Femur (tissue), 1 donor: ENCODE results near the gene SLC35B2.
A peak's percentile ranks its signal among the peaks of the same experiment; 100 is the strongest.

Experiments
- DNase-seq: peaks from one replicate; pipeline ENCODE4 v3.0.0-alpha.2; 2017

SLC35B2 gene

DNA sequence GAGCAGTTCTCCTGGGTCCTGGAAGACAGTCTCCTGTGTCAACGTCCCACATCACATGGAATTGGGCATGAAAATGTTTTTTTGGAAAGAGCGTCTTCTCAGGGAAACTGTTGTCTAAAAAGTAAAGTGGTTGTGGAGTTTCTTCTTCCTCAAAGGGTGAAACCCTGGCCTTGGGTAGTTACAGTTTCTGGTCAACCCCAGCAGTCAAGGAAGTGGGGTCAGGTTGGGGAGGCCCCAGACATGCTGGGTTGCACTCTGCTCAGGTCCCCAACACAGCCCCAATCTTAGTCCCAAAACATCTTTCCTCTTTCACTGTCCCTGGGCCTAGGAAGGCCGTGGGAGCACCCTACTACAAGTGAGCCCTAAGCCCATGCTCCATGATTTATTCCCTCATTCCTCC is 9.0 kb upstream of the SLC35B2 start:
- DNase-seq, result no peak

DNA sequence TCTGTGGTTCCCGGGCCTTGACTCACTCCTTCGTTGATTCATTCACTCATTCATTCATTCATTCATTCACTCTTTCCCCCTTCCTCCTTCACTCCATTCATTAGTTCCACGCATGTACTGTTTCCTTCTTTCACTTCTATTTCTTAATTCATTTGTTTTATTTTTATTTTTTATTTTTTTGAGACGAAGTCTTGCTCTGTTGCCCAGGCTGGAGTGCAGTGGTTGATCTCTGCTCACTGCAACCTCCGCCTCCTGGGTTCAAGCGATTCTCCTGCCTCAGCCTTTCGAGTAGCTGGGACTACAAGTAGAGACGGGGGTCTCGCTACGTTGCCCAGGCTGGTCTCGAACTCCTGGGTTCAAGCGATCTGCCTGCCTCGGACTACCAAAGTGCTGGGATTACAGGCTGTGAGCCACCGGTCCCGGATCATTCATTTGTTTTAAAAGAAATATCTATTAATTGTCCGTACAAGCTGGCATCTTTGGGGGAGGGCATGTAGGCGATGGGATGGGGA is 8.4 kb upstream of the SLC35B2 start:
- DNase-seq, result no peak

DNA sequence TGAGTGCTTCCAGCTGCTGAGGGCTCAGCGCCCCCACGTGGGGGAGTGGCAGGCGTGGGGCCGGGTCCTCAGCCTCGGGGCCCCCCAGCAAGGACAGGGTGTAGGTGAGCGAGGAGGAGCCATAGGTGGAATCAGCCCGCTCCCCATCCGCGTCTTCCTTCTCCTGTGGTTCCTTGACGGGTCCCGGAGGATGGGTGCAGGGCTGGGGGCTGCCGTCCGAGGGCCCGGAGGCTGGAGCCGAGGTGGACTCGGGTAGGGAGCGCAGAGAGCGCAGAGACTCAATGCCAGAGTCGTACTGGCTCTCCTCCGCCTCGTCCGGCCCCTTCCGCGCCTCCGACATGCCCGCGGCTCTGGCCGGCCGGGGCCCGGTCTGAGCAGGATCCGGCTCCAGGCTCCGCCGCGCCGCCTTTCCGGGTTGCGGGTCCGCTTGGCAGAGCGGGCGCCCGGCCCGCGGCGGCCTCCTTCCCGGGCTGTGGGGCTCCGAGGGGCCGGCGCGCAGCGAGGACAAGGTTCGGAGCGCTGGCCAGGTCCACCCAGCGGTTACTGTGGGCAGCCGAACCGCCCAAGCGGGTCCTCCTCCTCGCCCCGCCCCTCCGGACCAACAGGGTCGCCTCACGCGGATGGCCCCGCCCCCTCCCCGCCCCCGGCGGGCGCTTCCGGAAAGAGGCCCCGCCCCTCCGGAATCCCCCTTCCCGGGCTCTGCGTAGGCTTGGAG is 7.8 kb upstream of the SLC35B2 start, which contains the start of gene NFKBIE:
Gene NFKBIE (minus strand): TSS at position 545 of the 715 bp plus-strand sequence. CDS start 205 bp downstream, at position 340.
- DNase-seq, result peak; percentile 96

DNA sequence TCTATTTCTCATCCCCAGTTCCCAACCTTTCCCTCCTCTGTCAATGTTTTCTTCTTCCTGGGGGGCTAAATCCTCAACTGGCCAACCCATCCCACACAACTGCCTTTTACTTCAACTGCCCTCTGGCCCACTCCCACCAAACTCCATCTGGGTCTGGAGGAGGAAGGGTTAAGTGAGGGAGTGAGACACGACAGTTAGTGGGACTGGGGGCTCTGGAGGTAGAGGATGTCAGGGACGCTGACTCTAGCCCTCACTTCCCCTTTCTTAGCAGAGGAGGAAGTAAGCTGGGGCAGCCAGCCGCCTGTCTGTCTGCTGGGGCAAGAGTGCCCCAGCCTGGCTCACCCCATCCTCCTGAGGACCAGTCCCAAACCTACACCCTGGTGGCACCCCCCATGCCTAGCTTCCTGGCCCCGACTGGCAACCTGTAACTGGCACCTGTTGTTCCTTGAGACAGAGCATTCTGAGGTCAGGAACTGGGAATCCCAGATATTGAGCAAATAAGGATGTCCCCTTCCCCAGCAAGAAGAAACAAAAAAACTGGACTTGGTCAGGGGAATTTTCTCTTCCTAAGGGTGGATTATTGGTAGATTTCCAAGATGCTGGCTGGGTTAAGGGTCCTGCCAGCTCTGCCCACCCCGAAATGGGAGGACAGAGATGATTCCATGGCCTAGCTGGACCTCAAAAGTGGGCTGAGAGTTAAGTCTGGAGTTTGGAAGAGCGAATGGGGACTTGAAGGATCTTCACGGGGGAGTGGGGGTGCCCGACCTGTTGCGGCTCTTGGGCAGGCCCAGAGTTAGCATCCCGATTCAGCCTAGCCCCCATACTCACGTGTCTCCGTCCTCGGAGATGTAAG is 7.1 kb upstream of the SLC35B2 start:
- peak; percentile 50 for DNase-seq

DNA sequence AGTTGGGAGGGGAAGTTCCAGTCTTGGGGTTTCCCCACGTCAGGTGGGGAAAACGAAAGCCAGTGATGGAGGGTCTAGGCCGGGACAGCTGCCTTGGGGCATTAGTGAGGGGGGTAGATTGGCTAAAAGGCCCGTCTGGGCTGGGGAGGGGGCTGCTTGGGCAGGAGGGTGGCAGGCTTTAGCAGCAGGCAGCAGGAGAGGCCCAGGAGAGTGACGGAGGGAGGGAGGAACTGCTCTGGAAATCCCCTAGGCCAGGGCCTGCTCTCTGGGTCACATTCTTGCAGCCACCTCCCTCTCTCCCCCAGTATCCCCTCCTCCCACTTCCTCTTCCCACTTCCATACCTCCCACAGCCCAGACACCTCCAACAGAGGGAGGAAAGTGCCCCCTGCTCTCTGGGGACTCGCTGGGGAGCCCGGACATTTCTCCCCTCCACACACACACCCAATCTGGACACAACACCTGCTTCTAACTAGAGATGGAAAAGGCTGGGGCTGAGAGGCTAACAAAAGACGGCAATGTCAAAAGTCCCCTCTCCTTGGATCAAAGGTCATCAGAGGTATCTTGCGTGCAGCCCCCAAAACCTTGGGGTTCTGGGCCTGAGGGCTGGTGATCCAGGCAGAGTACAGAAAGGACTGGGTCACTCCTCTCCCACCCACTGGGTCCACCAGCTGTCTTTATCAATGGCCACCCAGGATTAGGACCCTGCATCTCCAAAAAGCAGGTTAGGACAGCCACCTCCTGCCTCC is 6.2 kb upstream of the SLC35B2 start:
- DNase-seq, result no peak

DNA sequence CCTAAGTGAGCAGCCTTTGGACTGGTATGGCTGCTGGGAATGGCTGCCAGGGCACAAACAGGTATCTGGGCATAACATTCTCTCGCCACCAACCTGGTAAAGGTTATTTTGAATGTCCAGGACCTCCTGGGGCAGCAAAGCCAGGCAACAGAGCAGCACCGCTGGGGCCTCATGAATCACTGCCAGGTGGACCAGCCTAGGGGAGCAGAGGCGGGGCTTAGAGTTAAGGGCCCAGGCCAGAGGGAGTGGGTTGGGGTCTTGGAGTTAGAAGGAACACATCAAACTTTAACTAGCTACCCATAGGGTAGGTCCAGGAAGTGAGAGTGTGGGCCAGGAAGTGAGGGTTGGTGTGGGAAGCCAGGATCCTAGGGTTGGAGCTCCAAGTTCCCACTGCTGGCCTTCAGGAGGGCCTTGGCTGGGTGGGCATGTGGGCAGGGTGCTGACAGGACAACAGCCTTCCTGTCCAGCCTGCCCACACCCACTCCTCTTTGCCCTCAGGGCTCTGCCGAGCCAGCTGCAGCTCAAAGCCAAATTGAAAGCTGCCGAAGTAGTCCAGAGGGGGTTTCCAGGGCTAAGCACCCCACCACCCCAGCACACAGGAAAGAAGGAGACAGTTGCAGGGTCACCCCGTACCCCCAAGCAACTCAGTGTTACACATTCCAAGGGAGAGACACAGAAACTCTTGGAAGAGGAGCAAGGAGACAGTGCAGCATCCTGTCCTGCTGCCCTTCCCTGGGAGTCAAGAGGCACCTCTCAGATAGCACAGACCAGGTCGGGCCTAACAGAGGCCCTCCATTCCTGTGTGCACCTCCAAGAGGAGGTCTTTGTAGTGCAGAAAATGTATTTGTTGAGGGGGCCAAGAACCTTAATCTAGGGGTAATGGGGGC is 5.4 kb upstream of the SLC35B2 start:
- no peak for DNase-seq

DNA sequence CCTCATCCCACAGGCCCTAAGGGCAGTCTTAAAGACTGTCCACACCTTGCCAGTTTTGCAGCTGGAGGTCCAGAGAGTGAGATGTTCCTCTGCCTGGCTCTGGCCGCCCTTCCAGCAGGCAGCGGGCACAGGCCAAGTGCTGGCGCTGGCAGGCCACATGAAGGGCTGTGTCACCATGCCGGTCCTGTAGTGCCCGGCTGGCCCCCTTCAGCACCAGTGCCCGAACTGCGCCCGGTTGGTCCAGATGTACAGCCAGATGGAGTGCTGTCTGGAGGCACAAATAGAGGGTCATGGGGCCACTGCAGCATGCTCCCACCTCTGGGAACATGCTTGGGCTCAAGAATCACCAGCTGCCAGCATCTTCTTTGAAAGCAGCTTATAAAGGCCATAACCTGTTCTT is 4.3 kb upstream of the SLC35B2 start:
- no peak for DNase-seq

DNA sequence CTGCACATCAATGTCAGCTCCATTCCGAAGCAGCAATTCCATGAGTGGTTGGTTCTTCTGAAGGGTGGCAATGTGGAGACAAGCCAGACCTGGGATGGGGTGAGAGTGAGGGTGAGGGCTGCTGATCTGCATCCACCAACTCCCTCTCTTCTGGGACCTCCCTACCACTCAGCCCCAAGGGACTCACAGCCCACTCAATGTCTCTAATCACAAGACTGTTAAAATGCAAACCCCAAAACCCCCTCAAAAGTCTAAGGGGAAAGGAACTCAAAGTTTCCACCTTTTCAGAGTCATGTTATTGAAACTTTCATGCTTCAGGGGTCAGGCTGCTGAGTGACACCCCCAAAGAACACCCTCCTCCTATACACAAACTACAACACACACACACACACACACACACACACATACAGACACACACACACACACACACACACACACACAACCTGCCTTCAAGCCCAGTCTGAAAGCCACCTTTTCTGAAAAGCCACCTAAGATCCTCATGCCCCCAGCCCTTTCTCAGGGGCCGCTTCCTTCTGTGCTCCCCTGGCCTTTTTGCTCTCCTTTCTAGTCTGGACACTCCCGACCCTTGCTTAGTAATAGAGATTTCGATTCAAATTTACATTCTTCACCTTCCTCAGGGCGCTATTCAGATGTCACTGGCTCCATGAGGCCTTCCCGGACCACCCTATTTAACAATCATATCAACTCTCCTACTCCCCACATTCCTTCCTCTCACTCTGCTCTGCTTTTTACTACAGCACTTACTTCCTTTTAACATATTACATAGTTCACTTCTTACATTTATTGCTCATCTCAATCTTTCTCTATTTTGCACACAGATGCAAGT is 3.3 kb upstream of the SLC35B2 start:
- DNase-seq, result no peak

DNA sequence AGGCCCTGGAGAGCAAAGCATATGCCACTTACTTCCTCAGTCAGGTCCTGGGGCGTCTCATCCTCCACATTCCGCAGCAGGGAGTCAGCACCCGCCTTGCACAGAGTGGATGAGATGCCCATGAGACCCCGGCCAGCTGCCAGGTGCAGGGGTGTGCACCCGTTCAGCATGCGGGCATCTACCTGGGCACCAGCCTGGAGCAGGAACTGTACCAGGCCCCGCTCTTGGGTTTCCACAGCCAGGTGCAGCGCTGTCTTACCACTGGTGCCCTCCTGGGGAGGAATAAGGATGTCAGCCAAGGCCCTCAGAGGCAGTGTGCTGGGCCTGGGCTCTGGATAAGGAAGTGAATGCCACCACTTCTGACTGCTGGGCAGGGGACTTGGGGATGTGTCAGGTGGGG is 2.7 kb upstream of the SLC35B2 start:
- no peak for DNase-seq

DNA sequence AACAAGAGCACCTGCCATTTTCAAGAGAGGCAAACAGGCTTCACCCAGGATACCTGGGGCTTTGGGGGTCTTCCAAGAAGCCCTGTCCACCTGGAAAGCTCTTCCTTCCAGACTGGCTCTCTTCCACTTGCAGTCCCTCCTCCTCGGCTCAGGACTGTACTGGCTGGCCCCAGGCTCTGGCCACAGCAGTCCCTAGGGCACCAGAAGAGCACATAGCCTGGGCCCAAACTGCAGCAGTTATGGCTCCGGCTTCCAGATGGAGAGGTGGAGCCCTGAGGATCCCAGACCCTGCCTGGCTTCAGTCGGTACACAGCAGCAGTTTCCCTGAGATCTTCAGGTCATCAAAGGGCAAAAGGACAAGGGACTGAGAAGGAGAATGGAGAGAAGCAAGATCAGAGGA is 1.6 kb upstream of the SLC35B2 start:
- DNase-seq, result no peak

DNA sequence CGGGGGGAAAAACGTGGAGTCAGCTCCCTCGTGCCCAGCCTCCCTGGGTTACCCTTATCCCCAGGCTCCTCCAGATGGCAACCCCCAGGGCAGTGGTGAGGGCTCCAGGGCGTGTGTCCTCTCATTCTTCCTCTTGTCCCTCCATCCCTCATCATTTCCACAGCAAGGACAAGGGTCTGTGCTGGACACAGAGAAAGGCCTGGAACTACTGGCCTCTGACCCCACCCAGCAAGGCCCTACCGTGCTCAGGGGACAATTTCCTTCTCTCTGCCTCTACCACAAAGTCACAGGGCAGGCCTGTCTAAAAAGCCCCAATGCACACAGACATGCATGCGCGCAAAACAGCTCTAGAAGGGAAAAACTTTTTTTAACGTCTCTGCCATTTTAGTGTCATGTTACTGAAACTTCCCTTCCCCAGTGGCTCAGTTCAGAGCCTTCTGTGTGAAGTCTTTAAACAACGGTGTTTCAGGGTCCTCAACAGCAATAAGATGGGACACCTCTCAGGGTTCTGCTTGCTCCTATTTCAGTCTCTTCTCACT is 1.1 kb upstream of the SLC35B2 start:
- no peak for DNase-seq

DNA sequence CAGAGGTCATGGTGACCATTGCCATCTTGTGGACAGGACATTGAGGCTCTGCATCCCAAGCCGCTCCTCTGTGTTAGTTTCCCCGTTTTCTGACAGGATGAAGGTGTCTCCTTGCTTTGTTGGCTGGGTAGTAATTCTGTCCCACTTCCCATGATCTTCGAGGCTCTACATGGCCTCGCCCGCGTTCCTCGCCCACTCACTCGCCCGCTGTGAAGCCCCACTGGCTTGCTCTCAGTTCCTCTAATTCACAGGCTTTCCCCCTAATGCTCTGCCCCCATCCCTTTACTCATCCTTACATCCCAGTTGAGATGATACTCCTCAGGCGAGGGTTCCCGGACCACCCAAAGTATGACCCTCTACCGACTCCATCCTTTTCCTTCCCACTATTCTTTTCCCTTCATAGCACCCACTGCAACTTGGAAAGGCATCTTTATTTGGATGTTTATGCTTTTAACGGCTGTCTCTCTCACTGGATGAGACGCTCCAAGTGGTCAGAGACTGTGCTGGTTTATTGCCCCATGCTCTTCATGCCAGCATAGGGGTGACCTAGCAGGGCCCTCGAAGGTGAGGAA is 511 bp upstream of the SLC35B2 start:
- DNase-seq, result no peak

DNA sequence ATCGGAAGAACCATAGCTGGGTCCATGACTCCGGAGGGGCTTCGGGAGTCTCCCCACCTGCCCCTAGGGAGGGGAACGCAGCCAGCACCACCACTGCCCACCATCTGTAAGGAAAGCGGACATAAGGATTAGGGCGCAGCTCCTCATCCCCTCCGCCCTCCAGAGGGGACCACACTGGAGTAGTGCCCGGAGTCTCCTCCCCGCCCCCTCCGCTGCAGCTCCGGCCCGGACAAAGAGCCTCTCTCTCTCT is 628 bp downstream of the SLC35B2 start:
- no peak for DNase-seq

DNA sequence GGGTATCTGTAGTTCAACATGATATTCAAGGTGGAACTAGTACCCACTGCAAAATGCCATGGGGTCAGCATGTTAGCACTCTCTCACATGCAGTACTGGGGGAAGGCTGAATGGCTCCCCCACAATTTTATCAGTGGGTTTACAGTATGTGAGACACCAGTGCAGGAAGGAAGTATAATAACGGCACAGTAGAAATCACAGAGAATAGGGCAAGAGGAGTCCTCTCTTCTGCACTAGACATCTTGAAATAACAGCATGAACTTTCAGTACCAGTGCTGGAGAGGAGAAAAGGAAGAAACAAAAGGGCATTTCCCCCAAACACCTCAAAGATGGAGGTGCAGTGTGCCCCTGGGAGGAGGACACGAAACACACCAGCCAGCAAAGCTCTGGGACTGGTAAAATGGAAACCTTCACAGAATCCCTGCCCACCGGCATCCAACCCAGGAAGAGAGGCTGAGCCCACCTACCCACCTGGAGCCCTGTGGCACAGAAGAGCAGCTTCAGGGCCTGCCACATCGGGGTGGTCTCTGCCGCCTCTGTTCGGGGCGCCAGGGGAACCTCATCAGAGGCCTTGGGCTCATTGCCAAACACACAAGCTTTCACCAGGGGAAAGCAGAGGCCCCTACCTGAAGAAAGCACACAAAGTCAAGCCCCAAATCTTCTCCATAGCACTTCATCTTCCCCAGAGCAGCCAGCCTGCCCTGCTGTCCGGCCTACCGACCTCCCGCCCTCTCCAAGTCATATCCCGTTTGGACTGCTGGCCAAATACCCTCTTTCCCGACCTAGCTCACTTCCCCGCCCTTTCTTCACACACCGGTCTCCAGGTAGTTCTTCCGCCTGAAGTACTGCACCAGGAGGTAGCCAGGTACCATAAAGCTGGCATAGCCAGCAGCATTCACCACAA is 1.2 kb downstream of the SLC35B2 start:
- no peak for DNase-seq

DNA sequence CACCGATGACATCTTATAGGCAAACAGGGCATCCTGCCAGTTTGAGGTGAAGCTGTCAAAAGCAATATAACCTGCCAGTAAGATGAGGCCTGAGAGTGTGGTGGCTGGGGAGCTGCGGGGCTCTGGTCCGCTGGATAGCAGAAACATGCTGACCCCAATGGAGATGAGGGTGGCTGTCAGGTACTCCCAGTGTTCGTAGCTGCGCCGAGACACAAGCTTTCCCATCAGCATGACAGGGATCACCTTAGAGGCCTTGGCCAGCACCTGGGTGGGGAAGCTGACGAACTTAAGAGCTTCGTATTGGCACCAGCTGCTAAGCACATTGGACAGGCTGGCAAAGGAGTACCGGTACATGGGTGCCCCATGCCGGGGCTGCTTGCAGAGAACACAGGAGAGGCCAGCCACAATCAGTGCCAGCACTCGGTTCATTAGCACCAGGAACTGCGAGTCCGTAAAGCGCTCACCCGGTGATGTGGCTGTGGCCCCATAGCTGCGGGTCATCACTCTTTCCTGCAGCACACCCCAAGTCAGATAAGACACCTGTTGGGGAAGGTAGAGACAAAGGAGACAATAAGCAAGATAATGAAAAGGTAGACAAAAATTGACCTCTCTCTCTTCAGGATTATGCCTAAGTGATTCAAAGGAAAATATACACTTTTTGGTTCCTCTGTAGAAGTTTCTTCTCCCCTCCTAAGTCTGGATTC is 2.1 kb downstream of the SLC35B2 start:
- no peak for DNase-seq

DNA sequence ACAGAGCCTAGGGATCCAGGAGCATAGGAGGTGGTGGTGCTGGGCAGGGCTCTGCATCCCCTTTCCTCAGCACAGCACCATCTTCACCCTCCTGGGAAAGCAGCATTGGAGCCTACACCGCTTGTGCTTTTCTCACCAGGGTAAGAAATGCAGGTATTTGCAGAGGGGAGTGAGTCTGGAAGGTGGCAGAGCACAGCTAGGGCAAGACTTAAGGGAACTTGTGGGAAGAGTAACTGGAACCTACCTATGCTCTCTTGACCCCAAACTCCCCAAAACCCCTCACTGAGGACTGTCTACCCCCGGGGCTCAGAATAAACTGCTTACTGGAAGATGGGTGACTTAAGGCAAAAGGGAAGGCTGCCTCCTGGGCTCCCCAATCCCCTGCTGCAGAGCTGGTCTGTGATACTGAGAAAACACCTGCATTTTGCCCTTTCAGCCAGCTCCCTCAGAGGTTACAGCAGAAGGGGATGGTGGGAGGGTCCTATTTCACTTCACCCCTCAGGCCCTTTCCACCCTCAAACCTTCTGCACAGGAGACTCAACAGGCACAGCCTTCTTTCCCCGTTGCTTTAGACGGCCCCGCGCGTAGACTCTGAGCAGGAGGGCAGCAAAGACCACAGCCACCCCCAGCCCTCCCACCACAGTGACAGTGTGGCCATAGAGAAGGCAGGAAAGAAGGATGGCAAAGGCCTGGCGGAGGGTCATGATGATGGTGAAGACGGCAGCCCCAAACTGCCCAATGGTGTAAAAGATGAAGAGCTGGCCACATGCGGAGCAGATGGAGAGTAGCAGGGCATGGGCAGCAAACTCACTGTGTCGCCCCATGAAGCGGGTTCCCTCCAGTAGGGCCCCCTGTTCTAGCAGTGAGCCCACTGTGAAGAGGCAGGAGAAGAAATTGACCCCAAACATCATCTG is 2.9 kb downstream of the SLC35B2 start:
- no peak for DNase-seq

DNA sequence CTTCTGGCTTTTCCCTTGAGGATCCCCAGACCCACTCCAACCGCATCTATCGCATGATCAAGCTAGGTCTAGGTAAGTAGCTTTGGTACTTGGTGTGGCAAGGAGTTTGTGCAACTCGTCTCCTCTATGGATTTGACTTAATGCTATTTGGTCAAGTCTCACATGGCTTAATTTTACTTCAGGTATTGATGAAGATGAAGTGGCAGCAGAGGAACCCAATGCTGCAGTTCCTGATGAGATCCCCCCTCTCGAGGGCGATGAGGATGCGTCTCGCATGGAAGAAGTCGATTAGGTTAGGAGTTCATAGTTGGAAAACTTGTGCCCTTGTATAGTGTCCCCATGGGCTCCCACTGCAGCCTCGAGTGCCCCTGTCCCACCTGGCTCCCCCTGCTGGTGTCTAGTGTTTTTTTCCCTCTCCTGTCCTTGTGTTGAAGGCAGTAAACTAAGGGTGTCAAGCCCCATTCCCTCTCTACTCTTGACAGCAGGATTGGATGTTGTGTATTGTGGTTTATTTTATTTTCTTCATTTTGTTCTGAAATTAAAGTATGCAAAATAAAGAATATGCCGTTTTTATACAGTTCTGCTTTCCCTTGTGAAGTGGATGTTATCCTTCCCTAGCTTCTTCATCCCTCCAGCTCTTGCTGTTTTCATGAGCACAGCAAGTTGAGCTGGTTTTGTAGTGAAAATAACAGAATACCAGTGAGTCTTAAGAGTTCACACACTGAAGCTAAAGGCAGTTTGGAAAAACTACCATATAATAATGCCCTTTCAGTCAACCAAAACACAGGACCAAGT is 3.8 kb downstream of the SLC35B2 start:
- no peak for DNase-seq
